ENCODE results near the gene DHRS1. TPM values are rescaled to one million over a fixed set of nuclear protein-coding genes. Genes with fewer than 3 reads are reported as not detected.

DHRS1 gene
- total RNA-seq, 1 experiment from 2014 or later: 34.7 TPM

GRCh38 chr14:24311837-24312615, 12.4 kb upstream of the DHRS1 start:
- no peak for TF ChIP-seq SP1 (IDR thresholded peaks at IDR 0.05; ENCODE audit: low read depth)
- TF ChIP-seq JUND (IDR thresholded peaks at IDR 0.05): no peak
- TF ChIP-seq FOSL1 (IDR thresholded peaks at IDR 0.05; ENCODE audit: low read depth): no peak
- TF ChIP-seq POLR2AphosphoS5 (IDR thresholded peaks at IDR 0.05; ENCODE audit: low read depth, low read length): no peak
- no peak for TF ChIP-seq EGR1 (IDR thresholded peaks at IDR 0.05; ENCODE audit: low read depth)
- TF ChIP-seq SRF (IDR thresholded peaks at IDR 0.05; ENCODE audit: low read depth): no peak
- no peak for TF ChIP-seq ATF3 (IDR thresholded peaks at IDR 0.05)
- TF ChIP-seq CTCF (IDR thresholded peaks at IDR 0.05 in 2 of 3, conservative IDR thresholded peaks at IDR 0.05 in 1 of 3; ENCODE audit: borderline replicate concordance in 1 of 3, insufficient read depth in 1 of 3, low read depth in 2 of 3, low read length in 2 of 3): no peak
- no peak for TF ChIP-seq CEBPB (IDR thresholded peaks at IDR 0.05; ENCODE audit: low read depth)
- no peak for TF ChIP-seq ZFX (IDR thresholded peaks at IDR 0.05)
- no peak for TF ChIP-seq ELF1 (IDR thresholded peaks at IDR 0.05; ENCODE audit: borderline replicate concordance, low read depth)
- no peak for TF ChIP-seq SIN3A (IDR thresholded peaks at IDR 0.05; ENCODE audit: low read depth)
- no peak for TF ChIP-seq CBX3 (IDR thresholded peaks at IDR 0.05; ENCODE audit: low read depth)
- Histone ChIP-seq H3K27ac (ENCODE audit: low read depth, low read length) (no peak overlapping the region), H4K20me1 (ENCODE audit: insufficient read depth) (no peaks in the 10 kb centered on the region), H3K79me2 (ENCODE audit: insufficient read depth, low read length) (no peaks in the 10 kb centered on the region), H3K27me3 (ENCODE audit: insufficient read depth, low read length) (no peaks in the 10 kb centered on the region), H3K4me1 (ENCODE audit: control insufficient read depth in 1 of 2, insufficient read depth in 2 of 2, low read length in 2 of 2) (peaks cover 10 to 28% of the 10 kb centered on the region in 2 experiments), H3K9ac (ENCODE audit: low read length) (no peak overlapping the region), H3K4me2 (ENCODE audit: low read length) (no peak overlapping the region), H3K36me3 (ENCODE audit: control insufficient read depth in 1 of 2, insufficient read depth in 2 of 2, low read length in 2 of 2) (peaks cover 4 to 5% of the 10 kb centered on the region in 2 experiments; a peak in 2 of 4 replicates), H3K4me3 (replicated peaks in 1 of 2; ENCODE audit: low read depth in 1 of 2, low read length in 2 of 2) (no peak overlapping the region), H3K9me3 (ENCODE audit: control insufficient read depth in 1 of 2, insufficient read depth in 1 of 2, low read depth in 1 of 2, low read length in 2 of 2) (no peaks in the 10 kb centered on the region), H3K9me2 (ENCODE audit: insufficient read depth) (no peaks in the 10 kb centered on the region), H2AFZ (ENCODE audit: low read depth, low read length, poor library complexity, severe bottlenecking) (no peak overlapping the region)
- DNase-seq (ENCODE audit: low read depth, low spot score): no peak
- ChIA-PET RAD21 (ENCODE audit: low non-redundant PET in 1 of 2, low total read pairs in 2 of 2, uncharacterized antibody in 2 of 2, unreplicated experiment in 2 of 2) (no interaction called here), POLR2A (no interaction called here), CTCF (interaction anchor here (1.6 kb wide), 1 partner anchor 119 kb away, joined by 3 read pairs; no protein-coding TSS in a partner anchor)
- no peak for ATAC-seq
- intact Hi-C loops (cut with micrococcal nuclease): no loop called here
- no TSS peak for BruUV-seq (replicated peaks)

Data from HCT116 (cell line).